ENCODE measurements around the gene CNTN4. TPM values are rescaled to one million over a fixed set of nuclear protein-coding genes. Genes with fewer than 3 reads are reported as not detected.

Gene CNTN4
- total RNA-seq, 1 experiment from 2014 or later, result 1.6 TPM

DNA sequence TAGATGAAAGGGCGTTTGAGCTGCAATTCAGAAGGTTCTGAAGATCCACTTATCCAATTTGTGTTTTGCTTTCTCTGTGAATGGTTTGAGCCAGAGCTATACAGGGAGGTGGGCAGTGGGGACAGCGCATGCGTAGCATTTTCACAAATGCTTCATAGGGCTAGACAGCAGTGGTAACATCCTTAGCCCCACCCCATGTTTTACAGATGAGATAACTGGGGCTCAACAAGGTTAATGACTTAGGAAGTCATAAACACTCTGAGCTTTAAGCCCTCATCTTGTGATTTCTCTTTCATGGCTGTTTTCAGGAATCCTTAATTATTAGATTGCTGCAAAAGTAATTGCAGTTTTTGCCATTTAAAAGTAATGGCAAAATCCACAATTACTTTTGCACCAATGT lies 602.8 kb downstream of the CNTN4 start:
- no peak overlapping the region for H3K27ac Mint-ChIP-seq
- no peak overlapping the region for H3K4me3 Mint-ChIP-seq

More for the DNA sequence above, 602.8 kb downstream of the CNTN4 start:
- Histone ChIP-seq H2BK12ac (ENCODE audit: insufficient read length, low read depth, low read length) (no peak overlapping the region), H3K79me1 (ENCODE audit: insufficient read depth, low read depth, low read length, poor library complexity, severe bottlenecking) (no peaks in the 10 kb centered on the region), H2BK120ac (ENCODE audit: low read depth, low read length, poor library complexity, severe bottlenecking) (no peak overlapping the region), H3K27me3 (ENCODE audit: insufficient read depth, low read length) (no peaks in the 10 kb centered on the region), H3K9me3 (ENCODE audit: control insufficient read depth, low read depth, low read length) (no peaks in the 10 kb centered on the region), H2AFZ (ENCODE audit: low read length) (no peak overlapping the region), H3K9ac (ENCODE audit: extremely low read depth, insufficient read length, low read length) (no peak overlapping the region), H3K23ac (ENCODE audit: insufficient read length, low read depth, low read length) (no peak overlapping the region), H3K27ac (ENCODE audit: insufficient read length, low read depth, low read length) (no peak overlapping the region), H4K20me1 (ENCODE audit: control insufficient read depth, insufficient read depth, insufficient read length) (no peaks in the 10 kb centered on the region), H3K14ac (ENCODE audit: insufficient read depth, low read length) (no peak overlapping the region), H3K56ac (ENCODE audit: insufficient read length, low read depth, low read length) (no peak overlapping the region), H2BK5ac (ENCODE audit: insufficient read length, low read length) (no peak overlapping the region), H3T11ph (ENCODE audit: low read length) (no peak overlapping the region), H3K4ac (ENCODE audit: low read depth, low read length) (no peak overlapping the region), H3K4me1 (ENCODE audit: insufficient read depth, low read length) (no peaks in the 10 kb centered on the region), H2BK20ac (ENCODE audit: low read depth, low read length, poor library complexity, severe bottlenecking) (no peak overlapping the region), H3K23me2 (ENCODE audit: insufficient read length, low read depth, low read length, poor library complexity, severe bottlenecking) (no peaks in the 10 kb centered on the region), H3K79me2 (ENCODE audit: insufficient read depth, low read length) (no peaks in the 10 kb centered on the region), H3K4me2 (ENCODE audit: insufficient read depth, insufficient read length, low read length) (no peak overlapping the region), H4K5ac (ENCODE audit: insufficient read length, low read depth, low read length) (no peak overlapping the region), H2BK15ac (ENCODE audit: low read depth, low read length) (no peak overlapping the region), H3K18ac (ENCODE audit: insufficient read length, low read depth, low read length) (no peak overlapping the region), H4K91ac (ENCODE audit: insufficient read length, low read depth, low read length) (no peak overlapping the region), H2AK5ac (ENCODE audit: insufficient read length, low read length) (no peak overlapping the region), H4K8ac (replicated peaks; ENCODE audit: insufficient read length, low read depth, low read length) (no peak overlapping the region)
- no CpG with 5 or more reads among the region's 3 CpGs for WGBS (ENCODE audit: extremely low coverage, insufficient read length, low lambda C conversion rate)
- H3K27me3 Mint-ChIP-seq (ENCODE audit: low read depth), result no peaks in the 10 kb centered on the region
- H3K9me3 Mint-ChIP-seq, result no peaks in the 10 kb centered on the region; a peak in 1 of 5 replicates
- DNase-seq, result no peak
- H3K4me1 Mint-ChIP-seq, result no peaks in the 10 kb centered on the region
- TF ChIP-seq, protein P1, sequence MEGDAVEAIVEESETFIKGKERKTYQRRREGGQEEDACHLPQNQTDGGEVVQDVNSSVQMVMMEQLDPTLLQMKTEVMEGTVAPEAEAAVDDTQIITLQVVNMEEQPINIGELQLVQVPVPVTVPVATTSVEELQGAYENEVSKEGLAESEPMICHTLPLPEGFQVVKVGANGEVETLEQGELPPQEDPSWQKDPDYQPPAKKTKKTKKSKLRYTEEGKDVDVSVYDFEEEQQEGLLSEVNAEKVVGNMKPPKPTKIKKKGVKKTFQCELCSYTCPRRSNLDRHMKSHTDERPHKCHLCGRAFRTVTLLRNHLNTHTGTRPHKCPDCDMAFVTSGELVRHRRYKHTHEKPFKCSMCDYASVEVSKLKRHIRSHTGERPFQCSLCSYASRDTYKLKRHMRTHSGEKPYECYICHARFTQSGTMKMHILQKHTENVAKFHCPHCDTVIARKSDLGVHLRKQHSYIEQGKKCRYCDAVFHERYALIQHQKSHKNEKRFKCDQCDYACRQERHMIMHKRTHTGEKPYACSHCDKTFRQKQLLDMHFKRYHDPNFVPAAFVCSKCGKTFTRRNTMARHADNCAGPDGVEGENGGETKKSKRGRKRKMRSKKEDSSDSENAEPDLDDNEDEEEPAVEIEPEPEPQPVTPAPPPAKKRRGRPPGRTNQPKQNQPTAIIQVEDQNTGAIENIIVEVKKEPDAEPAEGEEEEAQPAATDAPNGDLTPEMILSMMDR (conservative IDR thresholded peaks at IDR 0.05), result no peak
- no peaks in the 10 kb centered on the region for H3K36me3 Mint-ChIP-seq (ENCODE audit: insufficient read depth in 1 of 3, low read depth in 3 of 3)

Measured in H9 (cell line).